ENCODE results near the gene PNKP. TPM values are rescaled to one million over a fixed set of nuclear protein-coding genes. Genes with fewer than 3 reads are reported as not detected.

Gene PNKP
- total RNA-seq, 1 donor, result 42.3 TPM

GRCh38 chr19:49863254-49863934, 4.0 kb downstream of the PNKP start:
- no peak overlapping the region for H3K4me3 ChIP-seq (ENCODE audit: low read depth, low read length)
- TF ChIP-seq CTCF (IDR thresholded peaks at IDR 0.05; ENCODE audit: insufficient read depth, low read length), result no peak
- DNase-seq (ENCODE audit: low read depth), result no peak

GRCh38 chr19:49862391-49863253, 4.8 kb downstream of the PNKP start:
- DNase-seq (ENCODE audit: low read depth), result no peak
- H3K4me3 ChIP-seq (ENCODE audit: low read depth, low read length), result no peak overlapping the region
- peak; percentile 16 for TF ChIP-seq CTCF (IDR thresholded peaks at IDR 0.05; ENCODE audit: insufficient read depth, low read length)

- no peak for DNase-seq (ENCODE audit: low read depth)
- no peak for TF ChIP-seq CTCF (IDR thresholded peaks at IDR 0.05; ENCODE audit: insufficient read depth, low read length)
Measured at GRCh38 chr19:49861541-49862378, 5.6 kb downstream of the PNKP start.

GRCh38 chr19:49861107-49861506, 6.3 kb downstream of the PNKP start:
- DNase-seq (ENCODE audit: low read depth), result no peak
- H3K4me3 ChIP-seq (ENCODE audit: low read depth, low read length), result no peak overlapping the region
- TF ChIP-seq CTCF (IDR thresholded peaks at IDR 0.05; ENCODE audit: insufficient read depth, low read length), result no peak

More at GRCh38 chr19:49861541-49862378, 5.6 kb downstream of the PNKP start:
- H3K4me3 ChIP-seq (ENCODE audit: low read depth, low read length), result no peak overlapping the region

- no peak for DNase-seq (ENCODE audit: low read depth)
- H3K4me3 ChIP-seq (ENCODE audit: low read depth, low read length), result no peak overlapping the region
Measured at GRCh38 chr19:49860336-49861102, 6.9 kb downstream of the PNKP start.

More at GRCh38 chr19:49860336-49861102, 6.9 kb downstream of the PNKP start:
- no peak for TF ChIP-seq CTCF (IDR thresholded peaks at IDR 0.05; ENCODE audit: insufficient read depth, low read length)
